Dendritic cell treated with granulocyte-macrophage colony-stimulating factor and Interleukin-4, amounts not matched to agents 40 ng/mL and 50 ng/mL, for 4 days (primary cell): ENCODE data around the gene C5.

Experiments used
- H3K27ac Mint-ChIP-seq: one replicate; pipeline ENCODE4 v1.8.0; 2022; ENCODE audit warnings: mild to moderate bottlenecking, mixed read lengths
- H3K27me3 Mint-ChIP-seq: one replicate; pipeline ENCODE4 v1.8.0; 2022; ENCODE audit warnings: mild to moderate bottlenecking, mixed read lengths
- H3K36me3 Mint-ChIP-seq: one replicate; pipeline ENCODE4 v1.8.0; 2022; ENCODE audit warnings: low read depth, mixed read lengths
- H3K4me1 Mint-ChIP-seq: one replicate; pipeline ENCODE4 v1.8.0; 2022; ENCODE audit warnings: low read depth, mixed read lengths
- H3K4me3 Mint-ChIP-seq: one replicate; pipeline ENCODE4 v1.8.0; 2022; ENCODE audit warnings: mild to moderate bottlenecking, moderate library complexity, mixed read lengths
- H3K9me3 Mint-ChIP-seq: one replicate; pipeline ENCODE4 v1.8.0; 2022; ENCODE audit warnings: mixed read lengths
- intact Hi-C: fragments of 100-400 bp; cut with micrococcal nuclease; formaldehyde crosslinking; loops from one replicate; pipeline ENCODE4 v1.15.0; 2022

C5 gene

DNA sequence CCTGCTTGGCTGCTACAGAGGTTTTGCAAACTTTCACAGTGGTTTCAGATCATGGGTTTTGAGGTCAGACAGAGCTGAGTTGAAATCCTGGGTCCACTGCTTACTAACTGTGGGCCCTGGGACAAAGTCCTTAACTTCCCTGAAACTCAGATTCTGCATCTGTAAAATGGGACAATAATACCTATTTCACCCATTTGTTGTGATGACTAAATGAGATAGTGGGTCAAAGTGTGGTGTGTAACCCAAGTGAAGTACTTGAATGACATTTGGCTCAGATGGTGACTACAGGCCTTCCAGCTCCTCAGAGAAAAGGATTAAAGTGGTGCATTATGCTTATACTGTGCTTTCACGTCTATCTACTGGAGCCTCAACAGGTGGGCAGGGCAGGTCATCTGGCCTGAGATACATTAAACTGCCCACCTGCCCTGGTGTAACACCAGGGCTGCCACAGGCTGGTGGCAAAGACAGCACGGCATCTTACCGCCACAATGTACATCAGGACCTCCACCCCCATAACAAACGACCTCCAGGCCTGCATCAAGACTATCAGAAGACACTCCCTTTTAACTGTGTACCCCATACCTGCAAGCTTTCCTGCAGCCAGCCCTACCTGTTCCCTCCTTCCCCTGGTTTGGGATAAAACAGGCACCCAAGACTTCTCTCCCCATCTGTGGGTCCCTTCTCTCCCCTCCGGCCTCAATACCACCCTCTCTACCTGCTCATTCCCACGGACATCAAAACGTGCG is 122.6 kb downstream of the C5 start:
- Mint-ChIP-seq H3K4me1 (peaks cover 78% of the 10 kb centered on the region), H3K27me3 (no peaks in the 10 kb centered on the region), H3K27ac (peak overlapping the region; percentile 77), H3K9me3 (no peaks in the 10 kb centered on the region), H3K4me3 (no peak overlapping the region), H3K36me3 (peaks cover 19% of the 10 kb centered on the region)
- intact Hi-C loops = loop anchor here (2.0 kb wide), 1 partner anchor 51 kb away; the partner anchor contains the start of gene PHF19

DNA sequence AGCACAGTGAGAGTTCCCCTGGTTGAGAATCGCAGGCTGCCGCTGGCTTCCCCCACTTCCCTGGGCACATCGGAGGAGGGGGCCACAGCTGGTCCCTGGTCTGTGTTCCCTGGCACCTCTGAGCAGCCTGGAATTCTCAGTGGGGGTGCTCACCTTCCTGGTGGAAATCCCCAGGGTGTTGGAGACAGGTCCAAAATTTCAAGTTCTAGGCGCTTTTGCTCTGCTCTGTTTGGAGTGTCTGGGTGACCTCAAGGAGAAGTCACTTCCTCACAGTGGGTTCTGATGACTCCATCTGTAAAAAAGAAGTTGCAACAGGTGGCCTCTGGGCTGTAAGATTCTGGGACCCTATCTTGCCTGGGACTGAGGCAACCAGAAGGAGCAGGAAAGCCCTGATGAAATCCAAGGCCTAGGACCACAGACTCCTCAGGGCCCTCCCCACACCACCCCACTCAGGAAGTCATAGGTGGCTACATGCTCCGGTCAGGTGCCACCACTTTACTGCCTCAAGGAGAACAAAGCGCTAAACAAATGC is 123.6 kb downstream of the C5 start, which contains the start of gene TRAF1:
TSS of gene TRAF1 (minus strand) at position 400 of the 532 bp plus-strand sequence. CDS start 721 bp downstream, outside the sequence.
- Mint-ChIP-seq H3K9me3 (no peaks in the 10 kb centered on the region), H3K27me3 (no peaks in the 10 kb centered on the region), H3K4me3 (peak within 1 kb of the TSS; percentile 48), H3K36me3 (peaks cover 24% of the 10 kb centered on the region), H3K4me1 (peaks cover 76% of the 10 kb centered on the region), H3K27ac (peak within 1 kb of the TSS; percentile 77)
- intact Hi-C loops = no loop called here

- H3K4me1 Mint-ChIP-seq = peaks cover 77% of the 10 kb centered on the region
- H3K4me3 Mint-ChIP-seq = peak overlapping the region; percentile 48
- H3K27me3 Mint-ChIP-seq = no peaks in the 10 kb centered on the region
- no peaks in the 10 kb centered on the region for H3K9me3 Mint-ChIP-seq
- H3K36me3 Mint-ChIP-seq = peaks cover 25% of the 10 kb centered on the region
- intact Hi-C loops = no loop called here
- peak overlapping the region; percentile 77 for H3K27ac Mint-ChIP-seq
Measured at GRCh38 chr9:120925535-120926396, 124.3 kb downstream of the C5 start.

- no peaks in the 10 kb centered on the region for H3K27me3 Mint-ChIP-seq
- no peaks in the 10 kb centered on the region for H3K9me3 Mint-ChIP-seq
- H3K36me3 Mint-ChIP-seq = peaks cover 25% of the 10 kb centered on the region
- peaks cover 78% of the 10 kb centered on the region for H3K4me1 Mint-ChIP-seq
- H3K4me3 Mint-ChIP-seq = peak overlapping the region; percentile 30
- intact Hi-C loops = no loop called here
- peak overlapping the region; percentile 59 for H3K27ac Mint-ChIP-seq
Measured at GRCh38 chr9:120924698-120925534, 125.2 kb downstream of the C5 start.

DNA sequence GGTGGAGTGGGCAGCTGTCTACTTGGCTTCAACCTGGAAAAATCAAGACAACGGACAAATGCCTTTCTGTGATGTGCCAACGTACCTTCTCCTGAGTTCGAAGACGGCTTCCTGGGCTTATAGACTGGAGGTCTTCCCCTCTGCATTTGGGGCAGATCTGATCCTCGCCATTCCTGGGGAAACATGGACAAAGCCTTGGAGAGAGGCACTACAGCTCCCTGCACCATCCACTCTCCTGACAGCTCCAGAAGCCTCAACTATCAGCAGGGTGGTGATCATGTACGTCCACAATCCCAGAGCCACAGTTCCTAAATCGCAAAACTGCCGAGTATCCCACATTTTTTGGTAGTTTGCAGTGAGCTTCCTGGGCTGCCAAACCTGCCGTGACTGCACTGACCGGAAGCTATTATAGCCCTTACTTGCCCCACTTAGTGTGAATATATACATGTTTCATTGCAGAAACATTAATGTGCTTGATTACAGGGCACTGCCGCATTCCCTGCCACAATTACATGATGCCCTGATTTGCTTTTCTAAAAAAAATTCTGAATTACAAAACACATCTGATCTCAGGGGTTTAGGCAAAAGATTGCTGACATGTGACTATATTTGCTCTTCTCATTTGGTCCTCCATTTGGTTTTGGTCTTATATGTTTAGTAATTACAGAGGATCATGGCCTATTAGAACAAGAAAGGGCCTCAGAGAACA is 126.3 kb downstream of the C5 start:
- Mint-ChIP-seq H3K4me3 (no peak overlapping the region), H3K9me3 (no peaks in the 10 kb centered on the region), H3K36me3 (peaks cover 36% of the 10 kb centered on the region), H3K4me1 (peaks cover 88% of the 10 kb centered on the region), H3K27ac (peak overlapping the region; percentile 59), H3K27me3 (no peaks in the 10 kb centered on the region)
- intact Hi-C loops = no loop called here

- Mint-ChIP-seq H3K27me3 (no peaks in the 10 kb centered on the region), H3K4me3 (no peak overlapping the region), H3K4me1 (peaks cover 81% of the 10 kb centered on the region), H3K9me3 (no peaks in the 10 kb centered on the region), H3K27ac (no peak overlapping the region), H3K36me3 (peaks cover 37% of the 10 kb centered on the region)
- intact Hi-C loops = no loop called here
Measured at GRCh38 chr9:120922404-120923195, 127.5 kb downstream of the C5 start.

DNA sequence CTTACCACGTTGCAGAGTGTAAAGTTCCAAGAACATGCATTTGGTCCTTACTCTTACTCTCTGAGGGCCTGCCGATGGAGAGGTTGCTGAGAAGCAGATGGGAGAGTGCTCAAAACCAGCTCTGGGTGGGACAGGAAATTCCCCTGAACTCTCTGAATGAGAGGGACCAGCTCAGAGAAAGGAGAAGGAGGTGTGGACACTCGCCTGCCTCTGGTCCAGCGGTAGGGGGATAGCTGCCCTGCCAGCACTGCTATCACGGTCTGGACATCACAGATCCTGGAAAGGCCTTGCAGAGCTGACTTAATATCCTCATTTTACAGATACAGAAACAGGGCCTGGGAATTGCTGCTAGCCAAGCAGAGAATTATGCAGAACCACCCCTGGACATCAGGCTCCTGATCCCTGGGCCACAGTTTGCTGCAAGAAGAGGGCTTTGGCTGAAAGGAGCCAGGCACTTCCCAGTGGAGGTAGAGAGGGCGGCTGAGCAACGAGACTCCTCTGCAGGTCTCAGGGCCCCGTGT is 128.4 kb downstream of the C5 start:
- Mint-ChIP-seq H3K9me3 (no peaks in the 10 kb centered on the region), H3K4me3 (peak overlapping the region; percentile 39), H3K36me3 (peaks cover 46% of the 10 kb centered on the region), H3K27ac (no peak overlapping the region), H3K4me1 (peaks cover 73% of the 10 kb centered on the region), H3K27me3 (no peaks in the 10 kb centered on the region)
- intact Hi-C loops = no loop called here

DNA sequence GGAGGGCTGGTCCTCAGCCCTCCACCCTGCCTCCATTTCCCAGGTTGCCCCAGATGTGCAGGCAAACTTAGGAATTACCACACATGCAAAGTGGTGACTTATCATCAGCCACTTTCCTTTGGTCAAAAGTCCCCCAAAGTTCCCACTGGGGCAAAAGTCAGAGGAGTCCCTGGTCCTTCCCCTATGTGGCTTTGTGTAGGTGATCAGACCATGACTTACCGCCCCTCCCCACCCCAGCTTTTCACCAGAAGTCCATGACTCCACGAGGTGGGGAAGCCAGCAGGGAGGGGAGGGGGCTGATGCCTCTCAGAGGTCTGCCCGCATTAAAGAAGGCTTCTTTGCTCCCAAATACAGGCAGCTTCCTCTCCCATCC is 129.3 kb downstream of the C5 start:
- peaks cover 49% of the 10 kb centered on the region for H3K36me3 Mint-ChIP-seq
- no peaks in the 10 kb centered on the region for H3K27me3 Mint-ChIP-seq
- H3K4me1 Mint-ChIP-seq = peaks cover 63% of the 10 kb centered on the region
- H3K9me3 Mint-ChIP-seq = no peaks in the 10 kb centered on the region
- H3K4me3 Mint-ChIP-seq = no peak overlapping the region
- no peak overlapping the region for H3K27ac Mint-ChIP-seq
- intact Hi-C loops = no loop called here

DNA sequence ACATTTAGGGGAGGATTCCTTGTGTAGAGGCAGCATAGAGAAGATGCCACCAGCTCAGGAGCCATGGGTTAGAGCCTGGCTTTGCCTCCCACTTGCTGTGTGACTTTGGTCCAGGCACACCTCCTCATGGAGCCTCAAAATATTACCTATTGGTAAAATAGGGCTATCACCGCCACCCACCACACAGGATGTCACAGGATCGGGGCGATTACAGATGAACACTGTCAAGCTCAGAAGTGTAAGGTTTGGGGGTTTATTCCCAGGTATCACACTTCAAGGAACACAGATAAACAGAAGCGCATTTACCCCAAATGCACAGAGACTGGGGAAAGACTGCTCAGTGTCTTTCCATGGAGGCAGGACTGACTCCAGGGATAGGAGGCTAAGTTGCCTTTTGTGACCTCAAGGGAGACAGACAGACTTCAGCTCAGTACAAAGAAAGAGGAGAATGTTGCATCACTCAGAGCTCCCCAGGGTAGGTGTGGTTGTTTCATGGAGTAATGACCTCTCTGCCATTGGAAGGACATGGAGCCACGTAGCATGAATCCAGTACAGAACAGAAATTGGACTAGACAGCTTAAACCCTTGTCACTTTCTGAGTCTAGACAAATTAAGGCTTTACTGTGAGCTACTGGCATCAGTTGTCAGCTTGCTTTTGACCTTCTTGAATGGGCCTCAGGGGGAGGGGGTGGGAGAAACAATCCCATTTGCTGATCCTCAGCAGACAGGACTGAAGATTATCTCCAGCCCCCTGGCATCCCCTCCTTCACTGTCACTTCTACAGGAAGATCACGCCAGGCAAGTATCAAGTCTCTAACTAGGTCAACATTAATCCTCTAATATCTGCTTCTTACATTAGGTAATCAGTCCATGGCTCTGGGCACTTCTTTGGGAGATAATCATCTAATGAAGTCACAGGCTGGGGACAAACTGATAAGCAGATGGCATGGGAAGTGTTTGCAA is 130.0 kb downstream of the C5 start:
- H3K4me1 Mint-ChIP-seq = peaks cover 58% of the 10 kb centered on the region
- H3K4me3 Mint-ChIP-seq = no peak overlapping the region
- H3K36me3 Mint-ChIP-seq = peaks cover 49% of the 10 kb centered on the region
- intact Hi-C loops = no loop called here
- H3K27ac Mint-ChIP-seq = no peak overlapping the region
- no peaks in the 10 kb centered on the region for H3K9me3 Mint-ChIP-seq
- no peaks in the 10 kb centered on the region for H3K27me3 Mint-ChIP-seq

DNA sequence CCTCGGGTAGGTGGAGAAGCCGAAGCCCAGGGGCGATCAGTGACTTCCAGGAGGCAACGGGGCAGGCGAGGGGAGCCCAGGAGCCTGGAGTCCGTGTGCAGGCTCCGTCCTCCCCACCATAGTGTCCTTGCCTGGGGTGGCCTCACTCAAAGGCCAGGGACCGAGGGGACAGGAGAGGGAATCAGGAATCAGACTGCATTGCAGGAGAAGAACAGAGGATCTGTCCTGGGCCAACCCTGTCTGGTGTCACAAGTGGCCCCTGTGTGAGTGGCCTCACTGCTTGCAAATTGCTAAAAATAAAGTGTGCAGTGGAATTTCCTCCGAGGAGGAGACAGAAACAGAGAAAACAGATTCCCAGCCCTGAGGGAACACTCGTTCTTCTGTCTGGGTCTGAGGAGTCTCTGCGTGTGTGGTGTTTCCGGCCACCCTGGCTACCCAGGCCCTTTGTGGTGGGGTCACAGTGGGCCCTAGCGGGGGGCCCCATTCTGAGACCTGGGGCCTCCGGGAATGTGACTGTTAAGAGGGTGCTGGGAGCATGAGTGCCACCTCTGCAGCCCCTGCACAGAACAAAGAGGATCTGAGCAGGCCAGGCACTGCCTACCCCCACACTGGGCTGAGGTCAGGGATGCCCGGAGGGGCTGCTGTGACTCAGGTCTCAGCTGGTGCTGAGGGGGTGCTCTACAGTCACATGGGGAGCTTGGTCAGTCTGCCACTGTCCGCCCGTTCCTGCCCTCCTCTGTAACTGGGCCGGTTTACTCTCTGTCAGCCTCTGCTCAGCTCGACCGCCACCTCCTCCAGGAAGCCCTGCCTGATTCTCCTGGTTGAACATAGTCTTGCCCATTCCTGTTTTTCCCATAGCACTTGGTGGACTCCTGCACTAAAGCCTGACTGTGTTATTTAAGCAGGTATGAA is 130.9 kb downstream of the C5 start:
- intact Hi-C loops = no loop called here
- H3K36me3 Mint-ChIP-seq = peaks cover 50% of the 10 kb centered on the region
- peaks cover 49% of the 10 kb centered on the region for H3K4me1 Mint-ChIP-seq
- H3K27ac Mint-ChIP-seq = peak overlapping the region; percentile 14
- no peaks in the 10 kb centered on the region for H3K27me3 Mint-ChIP-seq
- H3K4me3 Mint-ChIP-seq = no peak overlapping the region
- H3K9me3 Mint-ChIP-seq = no peaks in the 10 kb centered on the region
